ENCODE results near the gene NUDCD3.

NUDCD3 gene

GRCh38 chr7:44380189-44380830, 110.1 kb downstream of the NUDCD3 start:
- DNase-seq, result no peak

- DNase-seq, result no peak
These were observed 110.9 kb downstream of the NUDCD3 start for GRCh38 chr7:44379366-44380188.

GRCh38 chr7:44378744-44379143, 111.7 kb downstream of the NUDCD3 start:
- no peak for DNase-seq

- DNase-seq, result no peak
These were observed 112.6 kb downstream of the NUDCD3 start for GRCh38 chr7:44377681-44378421.

GRCh38 chr7:44377134-44377463, 113.4 kb downstream of the NUDCD3 start:
- no peak for DNase-seq

GRCh38 chr7:44376429-44377133, 113.9 kb downstream of the NUDCD3 start:
- DNase-seq, result no peak

GRCh38 chr7:44375926-44376342, 114.5 kb downstream of the NUDCD3 start:
- DNase-seq, result no peak

- DNase-seq, result no peak
These were observed 115.2 kb downstream of the NUDCD3 start for GRCh38 chr7:44375236-44375699.

GRCh38 chr7:44374007-44374763, 116.3 kb downstream of the NUDCD3 start:
- no peak for DNase-seq

GRCh38 chr7:44373418-44373740, 117.1 kb downstream of the NUDCD3 start:
- no peak for DNase-seq

GRCh38 chr7:44372560-44373417, 117.7 kb downstream of the NUDCD3 start:
- no peak for DNase-seq

- no peak for DNase-seq
These were observed 121.6 kb downstream of the NUDCD3 start for GRCh38 chr7:44368885-44369284.

- no peak for DNase-seq
These were observed 122.0 kb downstream of the NUDCD3 start for GRCh38 chr7:44368455-44368854.

GRCh38 chr7:44367475-44368043, 122.9 kb downstream of the NUDCD3 start:
- DNase-seq, result no peak

GRCh38 chr7:44366986-44367385, 123.5 kb downstream of the NUDCD3 start:
- DNase-seq, result no peak

- no peak for DNase-seq
These were observed 136.8 kb downstream of the NUDCD3 start for GRCh38 chr7:44353668-44354067.

- no peak for DNase-seq
These were observed 141.3 kb downstream of the NUDCD3 start for GRCh38 chr7:44348851-44349781.

GRCh38 chr7:44348300-44348699, 142.2 kb downstream of the NUDCD3 start:
- DNase-seq, result peak; percentile 10

- DNase-seq, result no peak
These were observed 142.8 kb downstream of the NUDCD3 start for GRCh38 chr7:44347546-44348114.

- DNase-seq, result no peak
These were observed 144.4 kb downstream of the NUDCD3 start for GRCh38 chr7:44346063-44346462.

Data from CD4-positive, alpha-beta T cell treated with Interleukin-12 subunit alpha and Interleukin-12 subunit beta, for 1 hour (primary cell).